ENCODE results near the gene MED13.

GRCh38 chr17:61981323-61981722, 83.8 kb downstream of the MED13 start:
- no peak for TF ChIP-seq RAD21 (IDR thresholded peaks at IDR 0.05)
- TF ChIP-seq CTCF (IDR thresholded peaks at IDR 0.05; ENCODE audit: low read depth, low read length, missing input control) = no peak
- TF ChIP-seq TAF1 (conservative IDR thresholded peaks at IDR 0.05) = no peak
- TF ChIP-seq ZBTB33 (IDR thresholded peaks at IDR 0.05) = no peak
- no peak for TF ChIP-seq SP1 (IDR thresholded peaks at IDR 0.05)
- no peak for TF ChIP-seq HNF4G (IDR thresholded peaks at IDR 0.05)
- no peak for TF ChIP-seq EGR1 (IDR thresholded peaks at IDR 0.05; ENCODE audit: low read depth in 2 of 2)
- no peak for TF ChIP-seq ATF3 (IDR thresholded peaks at IDR 0.05)
- no peak for TF ChIP-seq YY1 (IDR thresholded peaks at IDR 0.05)
- no peak for TF ChIP-seq GABPA (IDR thresholded peaks at IDR 0.05 in 1 of 2, conservative IDR thresholded peaks at IDR 0.05 in 1 of 2)
- TF ChIP-seq NR2F2 (IDR thresholded peaks at IDR 0.05) = no peak

Measured in liver (tissue), 3 donors.